PC-9 (cell line): ENCODE data around the gene PRELID1. TPM values are rescaled to one million over a fixed set of nuclear protein-coding genes. Genes with fewer than 3 reads are reported as not detected.

Experiments
- BruUV-seq: library from RNA; stranded (reverse); fragments of 400-500 nt; replicated peaks from 2 replicates; lab custom pipeline; 2021; lab: Mats Ljungman, UMichigan
- CTCF ChIA-PET: fragments of 300-600 bp; sonication (Branson Sonifier 250); formaldehyde crosslinking; loops from one replicate; lab custom pipeline; 2022; ENCODE audit warnings: antibody characterized with exemption; lab: Charles Lee
- POLR2A ChIA-PET: fragments of 300-600 bp; sonication (Branson Sonifier 250); formaldehyde crosslinking; loops from one replicate; lab custom pipeline; 2022; ENCODE audit warnings: antibody characterized with exemption; ENCODE audit not compliant: unreplicated experiment; lab: Charles Lee
- DNase-seq, 2 experiments: peaks; one replicate each; pipeline versions ENCODE4 v3.0.0 to v3.0.0-alpha.2; 2015 to 2022; ENCODE audit warnings: mixed read lengths in 1 of 2
- H2AFZ ChIP-seq: fragments of 200-600 bp; sonication (generic); 2 replicates; pipeline ENCODE4 v1.8.1; 2017; ENCODE audit warnings: antibody characterized with exemption
- H3F3A ChIP-seq: fragments of 200-600 bp; sonication (generic); 2 replicates; pipeline ENCODE4 v1.8.1; 2017; ENCODE audit warnings: antibody characterized with exemption, mild to moderate bottlenecking, low read depth; ENCODE audit not compliant: insufficient read depth
- H3K27ac ChIP-seq: fragments of 200-600 bp; sonication (generic); 2 replicates; pipeline ENCODE4 v1.6.1; 2016; ENCODE audit warnings: mixed run types
- H3K27me3 ChIP-seq: fragments of 200-600 bp; sonication (generic); 2 replicates; pipeline ENCODE4 v1.6.1; 2016; ENCODE audit warnings: low read depth, mixed run types; ENCODE audit not compliant: insufficient read depth
- H3K36me3 ChIP-seq: fragments of 200-600 bp; sonication (generic); 2 replicates; pipeline ENCODE4 v1.6.1; 2016; ENCODE audit warnings: low read depth, mixed run types
- H3K4me1 ChIP-seq: fragments of 200-600 bp; sonication (generic); replicated peaks from 2 replicates; pipeline ENCODE4 v1.6.1; 2016; ENCODE audit warnings: mixed run types; ENCODE audit not compliant: insufficient read depth
- H3K4me2 ChIP-seq: fragments of 200-600 bp; sonication (generic); 2 replicates; pipeline ENCODE4 v1.6.1; 2017; ENCODE audit warnings: mixed run types
- H3K4me3 ChIP-seq: fragments of 200-600 bp; sonication (generic); 2 replicates; pipeline ENCODE4 v1.6.1; 2016; ENCODE audit warnings: mixed run types
- H3K79me2 ChIP-seq: fragments of 200-600 bp; sonication (generic); 2 replicates; pipeline ENCODE4 v1.6.1; 2017; ENCODE audit warnings: low read depth, mixed run types
- H3K9me2 ChIP-seq: fragments of 200-600 bp; sonication (generic); 2 replicates; pipeline ENCODE4 v1.8.1; 2017; ENCODE audit warnings: mild to moderate bottlenecking; ENCODE audit not compliant: insufficient read depth
- H3K9me3 ChIP-seq: fragments of 200-600 bp; sonication (generic); 2 replicates; pipeline ENCODE4 v1.8.1; 2016; ENCODE audit warnings: low read depth; ENCODE audit not compliant: insufficient read depth
- H4K20me1 ChIP-seq: fragments of 200-600 bp; sonication (generic); 2 replicates; pipeline ENCODE4 v1.8.1; 2017; ENCODE audit not compliant: insufficient read depth
- CTCF ChIP-seq: fragments of 200-600 bp; sonication (generic); conservative IDR thresholded peaks from 2 replicates; pipeline ENCODE4 v1.6.1; 2017; ENCODE audit warnings: mixed run types, antibody characterized with exemption, mild to moderate bottlenecking, moderate library complexity
- EZH2 ChIP-seq: fragments of 200-600 bp; sonication (generic); IDR thresholded peaks from 2 replicates; pipeline ENCODE4 v1.8.0; 2017; ENCODE audit warnings: antibody characterized with exemption, low read depth
- intact Hi-C: fragments of 100-400 bp; cut with micrococcal nuclease; formaldehyde crosslinking; loops from one replicate; pipeline ENCODE4 v1.10.0; 2022; ENCODE audit not compliant: unreplicated experiment
- total RNA-seq: library from RNA; stranded (reverse); gene quantifications from 2 replicates; pipeline ENCODE4 v1.2.3, GENCODE V29; 2021

The PRELID1 gene
- total RNA-seq, 1 experiment from 2014 or later: 189 TPM

- no TSS peak for BruUV-seq
- intact Hi-C loops: no loop called here
- no peak overlapping the region for H3K27ac ChIP-seq
- peaks cover 10% of the 10 kb centered on the region; the same call in 1 of the 2 replicates for H3K4me1 ChIP-seq
- H2AFZ ChIP-seq: no peak overlapping the region
- H4K20me1 ChIP-seq: peaks cover 17% of the 10 kb centered on the region; the same call in 1 of the 2 replicates
- no peaks in the 10 kb centered on the region for H3K79me2 ChIP-seq
- DNase-seq: no peak
- H3F3A ChIP-seq: peaks cover 34% of the 10 kb centered on the region; the same call in 1 of the 2 replicates
- POLR2A ChIA-PET: no interaction called here
- CTCF ChIA-PET: interaction anchor here (1.6 kb wide), 1 partner anchor 91 kb away, joined by 3 read pairs; no protein-coding TSS in a partner anchor
- H3K27me3 ChIP-seq: no peaks in the 10 kb centered on the region
- H3K9me2 ChIP-seq: no peaks in the 10 kb centered on the region
- H3K4me3 ChIP-seq: no peak overlapping the region
- no peaks in the 10 kb centered on the region for H3K36me3 ChIP-seq
- no peak for TF ChIP-seq EZH2
- no peaks in the 10 kb centered on the region for H3K9me3 ChIP-seq
- H3K4me2 ChIP-seq: peak overlapping the region; percentile 89; the same call in 1 of the 2 replicates
Observed at GRCh38 chr5:177313561-177314259, 10.1 kb downstream of the PRELID1 start.

- no peak for DNase-seq
- H3K27me3 ChIP-seq: no peaks in the 10 kb centered on the region
- peaks cover 17% of the 10 kb centered on the region; the same call in 1 of the 2 replicates for H4K20me1 ChIP-seq
- H3K9me2 ChIP-seq: no peaks in the 10 kb centered on the region
- H3F3A ChIP-seq: peaks cover 33% of the 10 kb centered on the region; the same call in 1 of the 2 replicates
- no peak overlapping the region for H3K4me2 ChIP-seq
- no peaks in the 10 kb centered on the region for H3K79me2 ChIP-seq
- TF ChIP-seq CTCF: no peak
- TF ChIP-seq EZH2: no peak
- no TSS peak for BruUV-seq
- no peak overlapping the region for H3K27ac ChIP-seq
- ChIA-PET CTCF (no interaction called here), POLR2A (no interaction called here)
- peaks cover 10% of the 10 kb centered on the region; the same call in 1 of the 2 replicates for H3K4me1 ChIP-seq
- no peak overlapping the region for H3K4me3 ChIP-seq
- H2AFZ ChIP-seq: no peak overlapping the region
- no peaks in the 10 kb centered on the region for H3K9me3 ChIP-seq
- intact Hi-C loops: no loop called here
- H3K36me3 ChIP-seq: no peaks in the 10 kb centered on the region
Observed at GRCh38 chr5:177314376-177315342, 11.1 kb downstream of the PRELID1 start.

- no peak for DNase-seq
- Histone ChIP-seq H3K79me2 (no peaks in the 10 kb centered on the region), H3K9me3 (no peaks in the 10 kb centered on the region), H3K27ac (no peak overlapping the region), H3K36me3 (no peaks in the 10 kb centered on the region), H3K4me3 (no peak overlapping the region), H3K27me3 (no peaks in the 10 kb centered on the region), H4K20me1 (peaks cover 17% of the 10 kb centered on the region; the same call in 1 of the 2 replicates), H3K4me2 (no peak overlapping the region), H3K4me1 (peaks cover 10% of the 10 kb centered on the region; the same call in 1 of the 2 replicates), H2AFZ (no peak overlapping the region), H3K9me2 (no peaks in the 10 kb centered on the region), H3F3A (peaks cover 27% of the 10 kb centered on the region; the same call in 1 of the 2 replicates)
- no TSS peak for BruUV-seq
- no peak for TF ChIP-seq EZH2
- no peak for TF ChIP-seq CTCF
- ChIA-PET POLR2A (interaction anchor here (0.6 kb wide), 1 partner anchor 89 kb away, joined by 4 read pairs; no protein-coding TSS in a partner anchor), CTCF (interaction anchor here (1.2 kb wide), 1 partner anchor 74 kb away, joined by 3 read pairs; no protein-coding TSS in a partner anchor)
- intact Hi-C loops: no loop called here
Observed at GRCh38 chr5:177315411-177315810, 11.8 kb downstream of the PRELID1 start.
